ENCODE measurements around the gene CYP3A5. TPM values are rescaled to one million over a fixed set of nuclear protein-coding genes. Genes with fewer than 3 reads are reported as not detected.

CYP3A5 gene
- total RNA-seq, 2 donors from 2014 or later: 0.38 to 0.42 TPM

DNA sequence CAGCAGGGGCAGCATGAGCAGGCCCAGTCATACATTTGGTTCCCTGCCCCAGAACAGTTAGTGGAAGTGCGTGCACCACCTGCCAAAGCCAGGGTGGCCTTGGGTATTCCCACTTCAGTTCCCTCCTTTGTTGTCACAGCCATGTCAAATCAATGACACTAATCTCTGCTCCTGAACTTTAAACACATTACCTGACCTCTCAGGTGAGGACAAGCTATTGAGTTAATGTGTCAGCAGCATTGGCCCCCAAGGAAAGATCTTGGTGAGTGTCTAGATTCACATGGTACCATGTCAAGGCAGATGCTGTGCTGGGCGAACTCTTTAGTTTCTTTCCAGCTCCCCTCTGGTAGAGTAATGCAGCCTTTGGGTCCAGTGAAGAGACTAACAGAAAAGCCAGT is 2.1 kb downstream of the CYP3A5 start:
- H3K4me3 ChIP-seq (ENCODE audit: low read length): no peak overlapping the region
- H3K4me1 Mint-ChIP-seq: peaks cover 7% of the 10 kb centered on the region
- H3K27ac Mint-ChIP-seq: no peak overlapping the region
- H3K27ac ChIP-seq (ENCODE audit: low read depth, low read length): no peak overlapping the region
- peaks cover 16% of the 10 kb centered on the region for H3K9me3 ChIP-seq (ENCODE audit: control insufficient read depth, low read length)
- no peak overlapping the region for H3K4me3 Mint-ChIP-seq
- peaks cover 13% of the 10 kb centered on the region for H3K9me3 Mint-ChIP-seq
- no peak overlapping the region for H3K9ac ChIP-seq (ENCODE audit: extremely low read depth, low read length, poor library complexity, severe bottlenecking)
- no peak for DNase-seq
- H3K36me3 ChIP-seq (ENCODE audit: control insufficient read depth, insufficient read depth, low read length): no peaks in the 10 kb centered on the region
- H3K27me3 Mint-ChIP-seq (ENCODE audit: insufficient read depth): peaks cover 3% of the 10 kb centered on the region
- TF ChIP-seq, protein P1, sequence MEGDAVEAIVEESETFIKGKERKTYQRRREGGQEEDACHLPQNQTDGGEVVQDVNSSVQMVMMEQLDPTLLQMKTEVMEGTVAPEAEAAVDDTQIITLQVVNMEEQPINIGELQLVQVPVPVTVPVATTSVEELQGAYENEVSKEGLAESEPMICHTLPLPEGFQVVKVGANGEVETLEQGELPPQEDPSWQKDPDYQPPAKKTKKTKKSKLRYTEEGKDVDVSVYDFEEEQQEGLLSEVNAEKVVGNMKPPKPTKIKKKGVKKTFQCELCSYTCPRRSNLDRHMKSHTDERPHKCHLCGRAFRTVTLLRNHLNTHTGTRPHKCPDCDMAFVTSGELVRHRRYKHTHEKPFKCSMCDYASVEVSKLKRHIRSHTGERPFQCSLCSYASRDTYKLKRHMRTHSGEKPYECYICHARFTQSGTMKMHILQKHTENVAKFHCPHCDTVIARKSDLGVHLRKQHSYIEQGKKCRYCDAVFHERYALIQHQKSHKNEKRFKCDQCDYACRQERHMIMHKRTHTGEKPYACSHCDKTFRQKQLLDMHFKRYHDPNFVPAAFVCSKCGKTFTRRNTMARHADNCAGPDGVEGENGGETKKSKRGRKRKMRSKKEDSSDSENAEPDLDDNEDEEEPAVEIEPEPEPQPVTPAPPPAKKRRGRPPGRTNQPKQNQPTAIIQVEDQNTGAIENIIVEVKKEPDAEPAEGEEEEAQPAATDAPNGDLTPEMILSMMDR (conservative IDR thresholded peaks at IDR 0.05): no peak
- no peaks in the 10 kb centered on the region for H3K27me3 ChIP-seq (ENCODE audit: control insufficient read depth, insufficient read depth, low read length, poor library complexity, severe bottlenecking)
- no peaks in the 10 kb centered on the region for H3K4me1 ChIP-seq (ENCODE audit: control insufficient read depth, insufficient read depth, low read length)
- peaks cover 4% of the 10 kb centered on the region for H3K36me3 Mint-ChIP-seq (ENCODE audit: low read depth)
- 91 to 100% methylated on average over 2 of the region's 2 CpGs for WGBS, 2 experiments (ENCODE audit: insufficient coverage in 1 of 2, insufficient read length in 1 of 2)

DNA sequence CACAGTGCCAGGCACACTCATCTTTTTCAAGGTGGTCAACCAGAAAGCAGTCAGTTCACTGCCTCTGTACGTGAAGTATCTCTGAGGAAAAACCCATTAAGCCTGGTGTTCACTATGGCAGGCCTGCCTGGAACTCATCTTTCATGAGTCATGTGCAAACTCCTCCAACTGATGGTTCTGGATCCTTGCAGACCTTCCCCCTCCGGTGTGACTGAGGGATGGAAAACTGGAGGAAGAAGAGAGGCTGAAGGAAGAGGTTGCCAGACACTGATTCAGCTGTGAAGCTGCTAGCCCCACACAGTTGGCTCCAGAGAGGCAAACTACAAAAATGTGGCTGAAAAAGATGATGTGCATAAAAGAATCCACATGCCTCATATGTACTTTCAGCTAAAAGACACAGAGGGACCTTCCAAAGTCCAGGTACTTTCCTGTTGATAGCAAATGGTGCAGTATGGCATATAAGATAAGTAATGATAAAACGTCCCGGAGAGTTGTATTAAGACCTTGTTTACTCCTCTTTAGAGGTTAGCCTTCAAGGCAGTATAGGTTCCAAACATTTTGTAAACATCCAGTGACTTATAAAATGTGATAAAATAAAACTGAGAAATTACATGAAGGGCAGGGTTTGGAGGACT is 2.7 kb downstream of the CYP3A5 start:
- no peak for DNase-seq
- no peaks in the 10 kb centered on the region for H3K27me3 Mint-ChIP-seq (ENCODE audit: insufficient read depth)
- WGBS, 2 experiments (ENCODE audit: insufficient coverage in 1 of 2, insufficient read length in 1 of 2): 83 to 94% methylated on average over 2 to 4 of the region's 4 CpGs
- Histone ChIP-seq H3K27ac (ENCODE audit: low read depth, low read length) (no peak overlapping the region), H3K4me3 (ENCODE audit: low read length) (no peak overlapping the region), H3K9me3 (ENCODE audit: control insufficient read depth, low read length) (peaks cover 11% of the 10 kb centered on the region), H3K36me3 (ENCODE audit: control insufficient read depth, insufficient read depth, low read length) (no peaks in the 10 kb centered on the region), H3K9ac (ENCODE audit: extremely low read depth, low read length, poor library complexity, severe bottlenecking) (no peak overlapping the region), H3K27me3 (ENCODE audit: control insufficient read depth, insufficient read depth, low read length, poor library complexity, severe bottlenecking) (no peaks in the 10 kb centered on the region), H3K4me1 (ENCODE audit: control insufficient read depth, insufficient read depth, low read length) (no peaks in the 10 kb centered on the region)
- TF ChIP-seq, protein P1 (conservative IDR thresholded peaks at IDR 0.05): no peak
- no peak overlapping the region for H3K27ac Mint-ChIP-seq
- H3K4me1 Mint-ChIP-seq: peaks cover 7% of the 10 kb centered on the region
- peaks cover 8% of the 10 kb centered on the region for H3K9me3 Mint-ChIP-seq
- peaks cover 2% of the 10 kb centered on the region for H3K36me3 Mint-ChIP-seq (ENCODE audit: low read depth)
- H3K4me3 Mint-ChIP-seq: no peak overlapping the region

DNA sequence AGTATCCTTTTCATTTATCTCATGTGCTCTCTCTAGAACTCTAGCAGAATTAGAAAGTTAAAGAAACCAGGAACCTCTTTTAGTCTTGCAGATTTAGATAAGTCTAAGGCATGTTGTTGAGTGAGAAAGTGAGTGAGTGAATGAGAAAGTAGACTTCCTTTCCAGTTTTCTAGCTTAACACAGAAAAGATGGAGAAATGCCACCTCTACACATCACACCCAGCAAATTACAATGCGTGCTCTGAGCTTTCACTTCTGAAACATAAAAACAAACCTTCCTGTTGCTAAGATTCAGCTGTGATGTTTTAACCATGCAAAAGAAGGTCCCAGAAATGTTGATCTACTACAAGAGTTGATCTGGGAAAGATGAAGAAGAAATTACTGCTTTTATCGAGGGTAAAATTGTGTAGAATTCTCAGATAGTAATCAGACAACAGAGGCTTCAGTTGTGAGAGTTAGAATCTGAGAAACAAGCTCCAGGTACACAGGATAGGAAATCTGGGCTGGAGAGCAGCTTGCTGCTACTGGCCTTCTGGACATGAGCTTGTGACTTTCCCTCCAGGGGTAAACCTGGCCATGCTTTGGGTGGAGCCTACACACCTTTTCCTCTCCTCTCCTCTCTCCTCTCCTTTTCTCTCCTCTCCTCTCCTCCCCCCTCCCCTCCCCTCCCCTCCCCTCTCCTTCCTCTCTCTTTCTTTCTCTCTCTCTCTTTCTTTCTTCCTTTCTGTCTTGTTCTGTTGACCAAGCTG is 4.6 kb downstream of the CYP3A5 start:
- H3K9ac ChIP-seq (ENCODE audit: extremely low read depth, low read length, poor library complexity, severe bottlenecking): no peak overlapping the region
- H3K27me3 Mint-ChIP-seq (ENCODE audit: insufficient read depth): no peaks in the 10 kb centered on the region
- peaks cover 7% of the 10 kb centered on the region for H3K4me1 Mint-ChIP-seq
- 94 to 96% methylated on average over 2 of the region's 2 CpGs for WGBS, 2 experiments (ENCODE audit: insufficient coverage in 1 of 2, insufficient read length in 1 of 2)
- H3K36me3 Mint-ChIP-seq (ENCODE audit: low read depth): no peaks in the 10 kb centered on the region
- no peaks in the 10 kb centered on the region for H3K36me3 ChIP-seq (ENCODE audit: control insufficient read depth, insufficient read depth, low read length)
- no peak overlapping the region for H3K27ac Mint-ChIP-seq
- H3K4me3 ChIP-seq (ENCODE audit: low read length): no peak overlapping the region
- H3K27ac ChIP-seq (ENCODE audit: low read depth, low read length): no peak overlapping the region
- DNase-seq: no peak
- TF ChIP-seq, protein P1 (conservative IDR thresholded peaks at IDR 0.05): no peak
- H3K4me3 Mint-ChIP-seq: no peak overlapping the region
- no peaks in the 10 kb centered on the region for H3K27me3 ChIP-seq (ENCODE audit: control insufficient read depth, insufficient read depth, low read length, poor library complexity, severe bottlenecking)
- H3K9me3 Mint-ChIP-seq: no peaks in the 10 kb centered on the region
- H3K4me1 ChIP-seq (ENCODE audit: control insufficient read depth, insufficient read depth, low read length): no peaks in the 10 kb centered on the region
- H3K9me3 ChIP-seq (ENCODE audit: control insufficient read depth, low read length): no peaks in the 10 kb centered on the region

All from endodermal cell (in vitro differentiated cells).